Chondrocyte (in vitro differentiated cells): ENCODE results near the gene FBXO42. TPM values are rescaled to one million over a fixed set of nuclear protein-coding genes. Genes with fewer than 3 reads are reported as not detected.

Experiments
- DNase-seq: peaks from one replicate; pipeline ENCODE4 v3.0.0; 2021; ENCODE audit warnings: mixed read lengths, low spot score
- H3K27ac Mint-ChIP-seq: one replicate; pipeline ENCODE4 v1.8.0; 2021; ENCODE audit warnings: mild to moderate bottlenecking, moderate library complexity, mixed read lengths; ENCODE audit not compliant: unreplicated experiment
- H3K27me3 Mint-ChIP-seq: 2 replicates; pipeline ENCODE4 v1.8.0; 2021; ENCODE audit warnings: low read depth, mixed read lengths
- H3K36me3 Mint-ChIP-seq: 2 replicates; pipeline ENCODE4 v1.8.0; 2021; ENCODE audit warnings: low read depth, mixed read lengths
- H3K4me1 Mint-ChIP-seq: 2 replicates; pipeline ENCODE4 v1.8.0; 2021; ENCODE audit warnings: low read depth, mild to moderate bottlenecking, mixed read lengths
- H3K4me3 Mint-ChIP-seq: one replicate; pipeline ENCODE4 v1.8.0; 2021; ENCODE audit warnings: mild to moderate bottlenecking, moderate library complexity, mixed read lengths; ENCODE audit not compliant: unreplicated experiment
- H3K9me3 Mint-ChIP-seq: 2 replicates; pipeline ENCODE4 v1.8.0; 2021; ENCODE audit warnings: low read depth, mixed read lengths
- CTCF ChIP-seq: fragments of 200-600 bp; sonication (generic); IDR thresholded peaks from 2 replicates; pipeline ENCODE4 v1.5.0; 2021; ENCODE audit warnings: antibody characterized with exemption, mild to moderate bottlenecking, moderate library complexity
- total RNA-seq: library from RNA; stranded (reverse); gene quantifications from 3 replicates; pipeline ENCODE4 v1.2.1, GENCODE V29; 2021

The FBXO42 gene
- total RNA-seq, 1 donor from 2014 or later = 20.9 TPM

- Mint-ChIP-seq H3K4me1 (peaks cover 18% of the 10 kb centered on the region), H3K36me3 (peaks cover 1% of the 10 kb centered on the region), H3K4me3 (no peak overlapping the region), H3K27ac (no peak overlapping the region), H3K9me3 (no peaks in the 10 kb centered on the region), H3K27me3 (peaks cover 15% of the 10 kb centered on the region)
- peak; percentile 72 for DNase-seq
- TF ChIP-seq CTCF = no peak
Observed at GRCh38 chr1:16232316-16232710, 120.0 kb downstream of the FBXO42 start.

DNA sequence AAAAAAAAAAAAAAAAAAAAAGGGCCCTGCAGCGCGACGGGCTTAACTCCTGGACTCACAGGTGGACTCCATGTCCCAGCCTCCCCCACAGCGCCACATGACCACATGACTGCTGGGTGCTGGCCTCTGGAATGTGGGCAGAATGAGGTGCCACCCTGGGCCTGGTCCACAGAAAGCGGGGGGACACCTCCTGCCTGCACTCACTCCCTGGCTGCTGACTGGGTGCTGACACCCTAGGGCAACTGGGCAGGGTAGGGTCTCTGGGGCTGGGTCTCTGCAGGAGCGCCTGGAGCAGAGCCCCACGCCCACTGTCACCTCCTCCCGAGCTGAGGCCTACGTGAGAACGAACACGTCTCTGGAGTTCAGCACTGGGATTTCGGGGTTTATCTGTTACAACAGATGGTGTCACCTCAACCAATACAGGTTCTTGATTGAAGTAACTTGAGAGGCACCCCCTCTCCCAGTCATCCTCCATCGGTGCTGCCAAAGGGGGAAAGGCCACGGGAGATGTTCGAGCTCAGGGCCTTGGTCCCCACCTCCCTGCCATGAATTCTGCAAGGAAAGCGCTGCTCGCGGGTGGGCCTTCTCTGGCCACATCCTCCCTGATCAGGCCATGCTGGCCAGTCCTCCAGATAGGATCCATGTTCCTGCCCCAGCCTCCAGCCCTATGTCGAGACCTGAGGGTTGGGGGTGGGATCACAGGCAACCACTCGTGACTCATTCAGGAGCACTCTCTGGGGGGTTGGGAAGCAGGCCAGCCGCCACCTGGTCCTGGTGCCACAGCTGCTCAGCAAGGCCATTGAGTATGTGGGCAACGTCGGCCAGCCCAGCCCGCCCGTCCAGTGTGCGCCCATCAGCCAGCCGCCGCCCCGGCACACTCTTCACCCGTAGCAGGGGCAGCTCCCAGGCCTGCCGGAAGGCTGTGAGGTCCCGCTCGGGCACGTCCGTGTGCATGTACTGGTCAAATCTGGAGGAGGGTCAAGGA lies 120.7 kb downstream of the FBXO42 start:
- TF ChIP-seq CTCF = no peak
- no peak overlapping the region for H3K4me3 Mint-ChIP-seq
- H3K9me3 Mint-ChIP-seq = no peaks in the 10 kb centered on the region
- H3K27me3 Mint-ChIP-seq = peaks cover 18% of the 10 kb centered on the region
- DNase-seq = peak; percentile 90
- H3K27ac Mint-ChIP-seq = no peak overlapping the region
- peaks cover 1% of the 10 kb centered on the region for H3K36me3 Mint-ChIP-seq
- peaks cover 18% of the 10 kb centered on the region for H3K4me1 Mint-ChIP-seq

GRCh38 chr1:16230744-16231143 lies 121.5 kb downstream of the FBXO42 start:
- H3K4me3 Mint-ChIP-seq = no peak overlapping the region
- H3K27ac Mint-ChIP-seq = no peak overlapping the region
- H3K36me3 Mint-ChIP-seq = peaks cover 1% of the 10 kb centered on the region
- H3K9me3 Mint-ChIP-seq = no peaks in the 10 kb centered on the region
- peaks cover 11% of the 10 kb centered on the region for H3K4me1 Mint-ChIP-seq
- peak; percentile 60 for DNase-seq
- peaks cover 18% of the 10 kb centered on the region for H3K27me3 Mint-ChIP-seq
- no peak for TF ChIP-seq CTCF

- Mint-ChIP-seq H3K9me3 (no peaks in the 10 kb centered on the region), H3K36me3 (peaks cover 1% of the 10 kb centered on the region), H3K4me1 (peaks cover 11% of the 10 kb centered on the region), H3K27me3 (peaks cover 18% of the 10 kb centered on the region), H3K4me3 (no peak overlapping the region), H3K27ac (no peak overlapping the region)
- no peak for TF ChIP-seq CTCF
- DNase-seq = peak; percentile 87
Observed at GRCh38 chr1:16229976-16230740, 122.1 kb downstream of the FBXO42 start.

DNA sequence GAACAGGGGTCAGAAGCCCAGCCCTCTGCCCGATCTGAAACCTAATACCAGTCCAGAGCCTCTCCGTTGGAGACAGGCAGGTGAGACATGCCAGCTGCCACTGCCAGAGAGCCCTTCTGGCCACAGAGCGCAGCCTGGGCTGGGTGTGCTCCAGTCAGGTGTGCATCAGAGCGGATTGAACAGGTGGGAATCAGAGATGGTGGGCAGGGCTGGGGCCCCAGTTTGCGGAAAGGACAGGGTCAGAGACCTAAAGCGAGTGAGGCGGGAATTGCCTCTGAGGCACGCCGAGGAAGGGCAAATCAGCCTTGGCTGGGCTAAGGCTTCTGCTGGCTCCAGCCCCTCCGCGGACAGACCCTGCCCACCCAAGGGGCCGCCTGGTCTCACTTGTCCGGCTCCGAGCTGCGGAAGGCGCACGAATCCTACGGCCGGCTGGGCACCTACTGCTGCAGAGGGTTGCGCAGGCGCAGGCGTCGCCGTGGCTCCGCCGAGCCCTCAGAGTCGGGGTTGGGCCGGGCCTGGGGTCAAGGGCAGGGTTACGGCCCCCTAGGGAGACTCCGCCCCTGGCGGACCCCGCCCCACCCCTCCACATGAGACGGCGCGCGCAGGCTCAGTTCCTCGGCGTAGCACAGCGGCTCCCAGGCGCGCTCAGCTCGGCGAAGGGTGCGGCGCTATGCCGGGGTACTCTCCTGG lies 125.6 kb downstream of the FBXO42 start:
- Mint-ChIP-seq H3K4me1 (peaks cover 11% of the 10 kb centered on the region), H3K36me3 (no peaks in the 10 kb centered on the region), H3K4me3 (peak overlapping the region; percentile 61), H3K27ac (no peak overlapping the region), H3K27me3 (peaks cover 19% of the 10 kb centered on the region), H3K9me3 (no peaks in the 10 kb centered on the region)
- TF ChIP-seq CTCF = no peak
- no peak for DNase-seq
